AG04450 (cell line): ENCODE data around the gene CRTAP. TPM values are rescaled to one million over a fixed set of nuclear protein-coding genes. Genes with fewer than 3 reads are reported as not detected.
"Not testable (repeated sequence)": the region's sequence is repeated elsewhere in the genome, so short reads cannot be mapped to it uniquely, and the experiment has no call there.

Experiments
- CTCF ChIA-PET: fragments of 300-600, 350-600 bp; formaldehyde crosslinking; extraction: SDS; loops from one replicate; lab custom pipeline; 2022; ENCODE audit warnings: antibody characterized with exemption, inconsistent platforms; lab: Charles Lee
- POLR2A ChIA-PET: fragments of 350-600 bp; formaldehyde crosslinking; extraction: SDS; loops from one replicate; lab custom pipeline; 2021; ENCODE audit warnings: antibody characterized with exemption, inconsistent platforms; lab: Yijun Ruan, JAX
- DNase-seq: peaks from one replicate; pipeline ENCODE4 v3.0.0-alpha.2; 2011; ENCODE audit warnings: low read depth, low spot score
- H3K27ac ChIP-seq: one replicate; pipeline ENCODE4 v1.5.1; 2012; ENCODE audit warnings: low read depth, low read length, control low read depth
- H3K27me3 ChIP-seq: one replicate; pipeline ENCODE4 v1.6.0; 2012; ENCODE audit warnings: low read length; ENCODE audit not compliant: control insufficient read depth, insufficient read depth
- H3K4me3 ChIP-seq: 2 replicates; pipeline ENCODE4 v1.5.1; 2011; ENCODE audit warnings: mild to moderate bottlenecking, low read depth, low read length, control low read depth
- H3K9me3 ChIP-seq: 2 replicates; pipeline ENCODE4 v1.5.1; 2012; ENCODE audit warnings: low read length; ENCODE audit not compliant: control insufficient read depth, insufficient read depth
- CTCF ChIP-seq: IDR thresholded peaks from 2 replicates; pipeline ENCODE4 v1.5.1; 2011; ENCODE audit warnings: low read depth, low read length, control low read depth, inconsistent platforms
- polyA plus RNA-seq: library from polyadenylated mRNA; depleted of rRNA; stranded (reverse); fragments of >200 nt; gene quantifications from 2 replicates; pipeline ENCODE4 v1.2.3, GENCODE V29; 2011

CRTAP gene
- polyA plus RNA-seq, 1 experiment, result 338 TPM

- Histone ChIP-seq H3K4me3 (no peak overlapping the region), H3K27me3 (no peaks in the 10 kb centered on the region), H3K27ac (no peak overlapping the region), H3K9me3 (no peaks in the 10 kb centered on the region)
- TF ChIP-seq CTCF, result no peak
- CTCF ChIA-PET, result interaction anchor here (0.5 to 2.8 kb wide), 3 partner anchors 32 to 326 kb away, joined by 3 to 17 read pairs (median 3); no protein-coding TSS in a partner anchor
- no peak for DNase-seq
- POLR2A ChIA-PET, result no interaction called here
Measured at GRCh38 chr3:33071946-33072345, 41.9 kb upstream of the CRTAP start.

DNA sequence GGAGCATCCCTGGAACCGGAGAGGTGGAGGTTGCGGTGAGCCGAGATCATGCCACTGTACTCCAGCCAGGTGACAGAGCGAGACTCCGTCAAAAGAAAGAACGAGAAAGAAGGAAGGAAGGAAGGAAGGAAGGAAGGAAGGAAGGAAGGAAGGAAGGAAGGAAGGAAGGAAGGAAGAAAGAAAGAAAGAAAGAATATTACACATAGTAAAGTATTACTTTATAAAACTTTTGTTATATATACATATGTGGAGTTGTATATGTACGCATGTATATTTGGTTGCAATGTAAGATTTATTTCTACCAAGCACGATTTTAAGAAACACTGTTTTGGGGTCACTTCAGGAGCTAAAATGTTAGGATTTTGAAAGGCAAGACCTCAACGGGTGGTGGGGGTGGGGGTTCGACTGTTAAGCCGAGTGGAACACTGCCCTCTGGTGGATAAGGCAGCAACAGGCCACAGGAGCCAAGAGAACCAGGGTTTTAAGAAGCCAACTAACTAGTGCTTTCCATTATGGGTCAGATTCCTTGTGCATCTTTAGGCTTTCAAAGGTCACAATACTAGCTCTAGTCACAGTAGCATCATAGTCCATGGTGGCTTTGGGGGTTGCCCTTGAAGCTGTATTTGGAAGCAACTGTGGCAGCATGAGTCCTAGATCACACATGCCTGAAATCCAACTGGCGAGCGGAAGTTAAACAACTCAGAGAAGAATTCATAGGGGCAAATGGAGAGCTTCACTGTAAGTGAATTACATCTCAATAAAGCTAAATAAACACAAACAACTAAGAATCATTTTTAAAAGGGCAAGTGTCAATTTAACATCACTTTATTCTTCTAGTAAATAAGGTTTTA lies 39.4 kb upstream of the CRTAP start:
- Histone ChIP-seq H3K27ac (no peak overlapping the region), H3K4me3 (no peak overlapping the region), H3K9me3 (no peaks in the 10 kb centered on the region), H3K27me3 (no peaks in the 10 kb centered on the region)
- ChIA-PET CTCF (interaction anchor here (0.6 to 3.9 kb wide), 83 partner anchors 9 to 1908 kb away, joined by 3 to 181 read pairs (median 4); partner anchors contain the start of gene CCR4), POLR2A (interaction anchor here (0.6 kb wide), 1 partner anchor 226 kb away, joined by 5 read pairs; no protein-coding TSS in a partner anchor)
- peak; percentile 43 for DNase-seq
- TF ChIP-seq CTCF, result peak; percentile 97

DNA sequence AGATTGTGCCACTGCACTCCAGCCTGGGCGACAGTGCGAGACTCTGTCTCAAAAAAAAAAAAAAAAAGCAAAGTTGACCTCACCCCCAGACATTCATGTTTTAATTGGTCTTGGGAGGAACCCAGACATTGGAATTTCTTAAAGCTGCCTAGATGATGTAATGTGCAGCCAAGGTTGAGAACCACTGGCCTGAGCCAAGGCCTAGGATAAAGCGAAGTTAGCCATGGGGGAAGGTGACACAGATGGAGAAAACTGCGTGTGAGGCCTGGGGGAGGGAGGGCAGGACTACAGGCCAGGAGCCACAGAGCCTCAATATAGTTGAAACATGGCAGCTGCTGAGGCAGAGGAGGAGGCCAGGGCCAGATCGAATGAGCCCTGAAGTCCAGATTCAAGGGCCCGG lies 37.8 kb upstream of the CRTAP start:
- no peak for DNase-seq
- POLR2A ChIA-PET, result no interaction called here
- Histone ChIP-seq H3K4me3 (no peak overlapping the region), H3K27me3 (no peaks in the 10 kb centered on the region), H3K9me3 (no peaks in the 10 kb centered on the region), H3K27ac (no peak overlapping the region)
- CTCF ChIA-PET, result interaction anchor here (0.6 to 3.9 kb wide), 10 partner anchors 9 to 553 kb away, joined by 3 to 181 read pairs (median 8); partner anchors contain the start of gene CCR4
- TF ChIP-seq CTCF, result no peak

GRCh38 chr3:33076952-33077351 lies 36.9 kb upstream of the CRTAP start:
- no peak for TF ChIP-seq CTCF
- Histone ChIP-seq H3K27ac (no peak overlapping the region), H3K27me3 (no peaks in the 10 kb centered on the region), H3K4me3 (no peak overlapping the region), H3K9me3 (no peaks in the 10 kb centered on the region)
- POLR2A ChIA-PET, result no interaction called here
- DNase-seq, result no peak
- CTCF ChIA-PET, result interaction anchor here (1.5 kb wide), 1 partner anchor 130 kb away, joined by 4 read pairs; no protein-coding TSS in a partner anchor

GRCh38 chr3:33077976-33078375 lies 35.8 kb upstream of the CRTAP start:
- H3K9me3 ChIP-seq, result no peaks in the 10 kb centered on the region
- POLR2A ChIA-PET, result interaction anchor here (0.6 kb wide), 1 partner anchor 140 kb away, joined by 3 read pairs; no protein-coding TSS in a partner anchor
- TF ChIP-seq CTCF, result no peak
- no peaks in the 10 kb centered on the region for H3K27me3 ChIP-seq
- no peak for DNase-seq
- CTCF ChIA-PET, result interaction anchor here (0.7 to 1.5 kb wide), 2 partner anchors 131 to 303 kb away, joined by 3 to 4 read pairs; no protein-coding TSS in a partner anchor
- H3K27ac ChIP-seq, result no peak overlapping the region
- H3K4me3 ChIP-seq, result no peak overlapping the region

DNA sequence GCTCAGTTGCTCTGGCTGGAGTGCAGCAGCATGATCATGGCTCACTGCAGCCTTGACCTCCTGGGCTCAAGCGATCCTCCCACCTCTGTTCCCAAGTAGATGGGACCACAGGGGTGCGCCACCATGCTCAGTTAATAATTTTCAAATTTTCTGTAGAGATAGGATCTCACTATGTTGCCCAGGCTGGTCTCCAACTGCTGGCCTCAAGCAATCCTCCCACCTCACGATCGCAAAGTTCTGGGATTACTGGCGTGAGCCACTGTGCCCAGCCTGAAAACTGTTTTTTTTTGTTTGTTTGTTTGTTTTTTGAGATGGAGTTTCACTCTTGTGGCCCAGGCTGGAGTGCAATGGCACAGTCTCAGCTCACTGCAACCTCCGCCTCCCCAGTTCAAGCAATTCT lies 34.0 kb upstream of the CRTAP start:
- DNase-seq, H3K27ac ChIP-seq, POLR2A ChIA-PET, H3K9me3 ChIP-seq, H3K27me3 ChIP-seq, CTCF ChIA-PET, H3K4me3 ChIP-seq: not testable (repeated sequence)
